Left ventricle myocardium inferior (tissue), 1 donor: ENCODE results near the gene CNKSR1. TPM values are rescaled to one million over a fixed set of nuclear protein-coding genes. Genes with fewer than 3 reads are reported as not detected.

ENCODE experiments used
- DNase-seq: peaks from one replicate; pipeline ENCODE4 v3.0.0-alpha.2; 2020
- H3K27ac ChIP-seq: fragments of 200-600 bp; replicated peaks from 2 replicates; pipeline ENCODE4 v1.8.0; 2021
- H3K27me3 ChIP-seq: fragments of 200-600 bp; 2 replicates; pipeline ENCODE4 v1.8.0; 2021; ENCODE audit warnings: low read depth
- H3K36me3 ChIP-seq: fragments of 200-600 bp; 2 replicates; pipeline ENCODE4 v1.8.0; 2021
- H3K4me1 ChIP-seq: fragments of 200-600 bp; 2 replicates; pipeline ENCODE4 v1.8.0; 2021
- H3K4me3 ChIP-seq: fragments of 200-600 bp; 2 replicates; pipeline ENCODE4 v1.8.0; 2021; ENCODE audit warnings: mild to moderate bottlenecking, moderate library complexity
- H3K9me3 ChIP-seq: fragments of 200-600 bp; replicated peaks from 2 replicates; pipeline ENCODE4 v1.8.0; 2021
- CTCF ChIP-seq: fragments of 200-600 bp; IDR thresholded peaks from 2 replicates; pipeline ENCODE4 v1.8.0; 2021; ENCODE audit warnings: antibody characterized with exemption, mild to moderate bottlenecking, borderline replicate concordance
- intact Hi-C: fragments of 100-400 bp; cut with micrococcal nuclease; formaldehyde crosslinking; loops from one replicate; pipeline ENCODE4 v1.11.0; 2022
- total RNA-seq: library from RNA; stranded (reverse); fragmentation: NEBNext Ultra II Directional; extraction: Animal tissue kit (Norgen Biotek cat#: 25700); gene quantifications from one replicate; pipeline ENCODE4 v1.2.1, GENCODE V29; 2021
- donor health status: DM: no; HTN: yes; CAD: no; lungs with severe emphysema.

Gene CNKSR1
- total RNA-seq, 1 donor from 2014 or later = 1.8 TPM

- intact Hi-C loops = no loop called here
- H3K4me1 ChIP-seq = peaks cover 11% of the 10 kb centered on the region
- no peak for TF ChIP-seq CTCF
- no peaks in the 10 kb centered on the region for H3K27me3 ChIP-seq
- no peak overlapping the region for H3K4me3 ChIP-seq
- no peak overlapping the region for H3K27ac ChIP-seq
- H3K36me3 ChIP-seq = no peaks in the 10 kb centered on the region
- H3K9me3 ChIP-seq = no peaks in the 10 kb centered on the region
- no peak for DNase-seq
Measured at GRCh38 chr1:26148887-26149286, 28.4 kb upstream of the CNKSR1 start.

- no peak overlapping the region for H3K4me3 ChIP-seq
- no peaks in the 10 kb centered on the region for H3K9me3 ChIP-seq
- peak overlapping the region; percentile 98 for H3K27ac ChIP-seq
- peaks cover 52% of the 10 kb centered on the region for H3K4me1 ChIP-seq
- no peaks in the 10 kb centered on the region for H3K36me3 ChIP-seq
- TF ChIP-seq CTCF = no peak
- no peak for DNase-seq
- intact Hi-C loops = no loop called here
- peaks cover 3% of the 10 kb centered on the region for H3K27me3 ChIP-seq
Measured at GRCh38 chr1:26153966-26154532, 23.2 kb upstream of the CNKSR1 start.

- intact Hi-C loops = no loop called here
- TF ChIP-seq CTCF = no peak
- no peak for DNase-seq
- Histone ChIP-seq H3K27me3 (peaks cover 3% of the 10 kb centered on the region), H3K36me3 (no peaks in the 10 kb centered on the region), H3K27ac (peak overlapping the region; percentile 98), H3K9me3 (no peaks in the 10 kb centered on the region), H3K4me3 (peak overlapping the region; percentile 65), H3K4me1 (peaks cover 59% of the 10 kb centered on the region)
Measured at GRCh38 chr1:26154750-26155149, 22.5 kb upstream of the CNKSR1 start.

- Histone ChIP-seq H3K9me3 (no peaks in the 10 kb centered on the region), H3K27me3 (peaks cover 3% of the 10 kb centered on the region), H3K36me3 (no peaks in the 10 kb centered on the region), H3K4me3 (peak overlapping the region; percentile 65), H3K4me1 (peaks cover 68% of the 10 kb centered on the region), H3K27ac (peak overlapping the region; percentile 98)
- intact Hi-C loops = no loop called here
- no peak for DNase-seq
- TF ChIP-seq CTCF = no peak
Measured at GRCh38 chr1:26155370-26156284, 21.7 kb upstream of the CNKSR1 start.

- peak overlapping the region; percentile 98 for H3K27ac ChIP-seq
- no peaks in the 10 kb centered on the region for H3K36me3 ChIP-seq
- peak; percentile 76 for DNase-seq
- TF ChIP-seq CTCF = no peak
- no peaks in the 10 kb centered on the region for H3K9me3 ChIP-seq
- peaks cover 3% of the 10 kb centered on the region for H3K27me3 ChIP-seq
- H3K4me3 ChIP-seq = peak overlapping the region; percentile 65
- intact Hi-C loops = no loop called here
- H3K4me1 ChIP-seq = peaks cover 77% of the 10 kb centered on the region
Measured at GRCh38 chr1:26156285-26157038, 20.8 kb upstream of the CNKSR1 start.
